IMR-90 (cell line): ENCODE results near the gene TUBA1B. TPM values are rescaled to one million over a fixed set of nuclear protein-coding genes. Genes with fewer than 3 reads are reported as not detected.

Source experiments
- ATAC-seq: fragments of 200-7000 bp; cut with Tn5 transposase; 2 replicates; pipeline ENCODE4 v1.9.1; 2020; ENCODE audit warnings: low read depth, mild to moderate bottlenecking, moderate library complexity
- BruUV-seq: library from RNA; stranded (reverse); fragments of 400-500 nt; replicated peaks from 2 replicates; lab custom pipeline; 2021; lab: Mats Ljungman, UMichigan
- CTCF ChIA-PET: fragments of 300-600 bp; formaldehyde crosslinking; extraction: SDS; loops from one replicate; lab custom pipeline; 2021; ENCODE audit warnings: antibody characterized with exemption; lab: Yijun Ruan, JAX
- POLR2A ChIA-PET: fragments of 300-600 bp; sonication (Branson Sonifier 250); formaldehyde crosslinking; loops from one replicate; lab custom pipeline; 2022; ENCODE audit warnings: antibody characterized with exemption; ENCODE audit not compliant: unreplicated experiment; lab: Charles Lee
- DNase-seq: peaks from one replicate; pipeline ENCODE4 v3.0.0; 2013
- H2AFZ ChIP-seq: replicated peaks from 2 replicates; pipeline ENCODE3; 2013; ENCODE audit warnings: low read length, mild to moderate bottlenecking; ENCODE audit not compliant: poor library complexity
- H2AK5ac ChIP-seq: 2 replicates; pipeline ENCODE4 v1.6.1; 2013; ENCODE audit warnings: low read depth, low read length, inconsistent platforms
- H2AK9ac ChIP-seq: replicated peaks from 2 replicates; pipeline ENCODE3; 2013; ENCODE audit warnings: mild to moderate bottlenecking, low read depth, low read length, moderate library complexity; ENCODE audit not compliant: poor library complexity
- H2BK120ac ChIP-seq: 2 replicates; pipeline ENCODE4 v1.6.1; 2013; ENCODE audit warnings: low read depth, low read length, inconsistent platforms
- H2BK15ac ChIP-seq: 3 replicates; pipeline ENCODE4 v1.6.1; 2013; ENCODE audit warnings: low read depth, low read length, inconsistent platforms
- H2BK20ac ChIP-seq: 2 replicates; pipeline ENCODE4 v1.6.1; 2013; ENCODE audit warnings: low read depth, mild to moderate bottlenecking, inconsistent platforms, low read length, moderate library complexity
- H2BK5ac ChIP-seq: 2 replicates; pipeline ENCODE4 v1.6.1; 2013; ENCODE audit warnings: mild to moderate bottlenecking, low read depth, low read length, inconsistent platforms; ENCODE audit not compliant: poor library complexity, severe bottlenecking
- H3K14ac ChIP-seq: replicated peaks from 2 replicates; pipeline ENCODE4 v1.6.1; 2013; ENCODE audit warnings: low read depth, low read length, inconsistent platforms
- H3K18ac ChIP-seq: 2 replicates; pipeline ENCODE4 v1.6.1; 2013; ENCODE audit warnings: low read depth, low read length, control low read depth
- H3K23ac ChIP-seq: 2 replicates; pipeline ENCODE4 v1.6.1; 2013; ENCODE audit warnings: low read depth, low read length, inconsistent platforms
- H3K27ac ChIP-seq: 2 replicates; pipeline ENCODE4 v1.5.1; 2013; ENCODE audit warnings: mild to moderate bottlenecking, control low read depth, low read length; ENCODE audit not compliant: insufficient read depth
- H3K27me3 ChIP-seq: 2 replicates; pipeline ENCODE4 v1.6.1; 2013; ENCODE audit warnings: low read length; ENCODE audit not compliant: control insufficient read depth, insufficient read depth
- H3K36me3 ChIP-seq: 2 replicates; pipeline ENCODE4 v1.6.1; 2013; ENCODE audit warnings: low read length, mixed read lengths; ENCODE audit not compliant: control insufficient read depth, insufficient read depth
- H3K4ac ChIP-seq: 2 replicates; pipeline ENCODE4 v1.6.1; 2013; ENCODE audit warnings: low read depth, low read length, inconsistent platforms
- H3K4me1 ChIP-seq: 2 replicates; pipeline ENCODE4 v1.6.1; 2013; ENCODE audit warnings: low read length, mixed read lengths; ENCODE audit not compliant: control insufficient read depth, insufficient read depth
- H3K4me2 ChIP-seq: 2 replicates; pipeline ENCODE4 v1.6.1; 2013; ENCODE audit warnings: low read depth, mild to moderate bottlenecking, control low read depth, low read length, moderate library complexity
- H3K4me3 ChIP-seq: 2 replicates; pipeline ENCODE4 v1.5.1; 2013; ENCODE audit warnings: low read depth, mild to moderate bottlenecking, control low read depth, low read length, moderate library complexity; ENCODE audit not compliant: insufficient read depth
- H3K56ac ChIP-seq: 2 replicates; pipeline ENCODE4 v1.6.1; 2013; ENCODE audit warnings: low read length, inconsistent platforms; ENCODE audit not compliant: insufficient read depth; ENCODE audit errors: extremely low read depth
- H3K79me1 ChIP-seq, 2 experiments: 2 replicates each; pipeline ENCODE4 v1.6.1; 2013; ENCODE audit warnings: low read length in 2 of 2, inconsistent platforms in 1 of 2, low read depth in 1 of 2
- H3K9ac ChIP-seq: 2 replicates; pipeline ENCODE4 v1.6.1; 2013; ENCODE audit warnings: low read depth, low read length, control low read depth
- H3K9me1 ChIP-seq: 2 replicates; pipeline ENCODE4 v1.6.1; 2013; ENCODE audit warnings: low read length, inconsistent platforms; ENCODE audit not compliant: insufficient read depth
- H3K9me3 ChIP-seq: 2 replicates; pipeline ENCODE4 v1.6.1; 2013; ENCODE audit warnings: low read length; ENCODE audit not compliant: control insufficient read depth, insufficient read depth
- H4K20me1 ChIP-seq: 2 replicates; pipeline ENCODE4 v1.6.1; 2013; ENCODE audit warnings: low read length, inconsistent platforms; ENCODE audit not compliant: insufficient read depth
- H4K5ac ChIP-seq: 2 replicates; pipeline ENCODE4 v1.6.1; 2013; ENCODE audit warnings: mild to moderate bottlenecking, low read depth, low read length, control low read depth
- H4K8ac ChIP-seq, 2 experiments: 2 replicates each; pipeline ENCODE4 v1.6.1; 2013; ENCODE audit warnings: low read depth in 2 of 2, low read length in 2 of 2, control low read depth in 1 of 2, inconsistent platforms in 1 of 2
- H4K91ac ChIP-seq: 2 replicates; pipeline ENCODE4 v1.6.1; 2013; ENCODE audit warnings: low read depth, low read length, inconsistent platforms; ENCODE audit not compliant: insufficient read depth
- BHLHE40 ChIP-seq: fragments of 150-350 bp; IDR thresholded peaks from 2 replicates; pipeline ENCODE4 v1.6.1; 2016; ENCODE audit warnings: mild to moderate bottlenecking, low read depth, low read length
- CEBPB ChIP-seq: IDR thresholded peaks from 2 replicates; pipeline ENCODE4 v1.6.1; 2012; ENCODE audit warnings: low read depth, low read length, improper control_type of control experiment
- CHD1 ChIP-seq: IDR thresholded peaks from 2 replicates; pipeline ENCODE4 v1.6.1; 2012; ENCODE audit warnings: low read depth, low read length, improper control_type of control experiment
- CTCF ChIP-seq: conservative IDR thresholded peaks from 2 replicates; pipeline ENCODE4 v1.5.1; 2012; ENCODE audit warnings: mild to moderate bottlenecking, low read depth, low read length, improper control_type of control experiment
- FOS ChIP-seq: fragments of 150-350 bp; IDR thresholded peaks from 2 replicates; pipeline ENCODE4 v1.6.1; 2016; ENCODE audit warnings: low read depth, low read length
- MAFK ChIP-seq: IDR thresholded peaks from 2 replicates; pipeline ENCODE4 v1.6.1; 2012; ENCODE audit warnings: low read depth, low read length, improper control_type of control experiment
- MAZ ChIP-seq: IDR thresholded peaks from 2 replicates; pipeline ENCODE4 v1.6.1; 2012; ENCODE audit warnings: low read depth, mild to moderate bottlenecking, low read length, improper control_type of control experiment, moderate library complexity, borderline replicate concordance
- MXI1 ChIP-seq: IDR thresholded peaks from 2 replicates; pipeline ENCODE4 v1.6.1; 2012; ENCODE audit warnings: low read depth, mild to moderate bottlenecking, low read length, moderate library complexity, borderline replicate concordance
- POLR2A ChIP-seq: IDR thresholded peaks from 2 replicates; pipeline ENCODE4 v1.6.1; 2012; ENCODE audit warnings: mild to moderate bottlenecking, low read depth, low read length
- RAD21 ChIP-seq: IDR thresholded peaks from 2 replicates; pipeline ENCODE4 v1.6.1; 2012; ENCODE audit warnings: low read length, improper control_type of control experiment
- RCOR1 ChIP-seq: IDR thresholded peaks from 2 replicates; pipeline ENCODE4 v1.6.1; 2012; ENCODE audit warnings: mild to moderate bottlenecking, low read length, improper control_type of control experiment; ENCODE audit not compliant: insufficient replicate concordance
- RFX5 ChIP-seq: IDR thresholded peaks from 2 replicates; pipeline ENCODE4 v1.8.0; 2012; ENCODE audit warnings: low read depth, mild to moderate bottlenecking, low read length, moderate library complexity
- SMC3 ChIP-seq: fragments of 150-350 bp; IDR thresholded peaks from 2 replicates; pipeline ENCODE4 v1.6.1; 2016; ENCODE audit warnings: low read depth, mild to moderate bottlenecking, antibody characterized with exemption, low read length, moderate library complexity
- USF2 ChIP-seq: fragments of 150-350 bp; IDR thresholded peaks from 2 replicates; pipeline ENCODE4 v1.6.1; 2017; ENCODE audit warnings: mild to moderate bottlenecking, antibody characterized with exemption, low read length, low read depth
- WGBS, 2 experiments: methylation state at CpG; one replicate each; pipeline versions ENCODE4 v1.1.5 to v1.1.7; 2013; ENCODE audit warnings: missing lambda C conversion rate in 2 of 2; ENCODE audit not compliant: insufficient read length in 1 of 2; ENCODE audit errors: extremely low coverage in 2 of 2; 5-methylcytosine and 5-hydroxymethylcytosine counted together
- dilution Hi-C: fragments of 300-500 bp; cut with HindIII; formaldehyde crosslinking; loops from one replicate; pipeline ENCODE4 v1.14.3; 2018; ENCODE audit warnings: low sequenced_read_pairs; ENCODE audit not compliant: unreplicated experiment
- in situ Hi-C: fragments of 300-500 bp; cut with MboI; formaldehyde crosslinking; loops from 3 replicates; pipeline ENCODE4 v1.14.3; 2019; ENCODE audit warnings: low sequenced_read_pairs, inconsistent platforms, mixed read lengths
- intact Hi-C: fragments of 100-400 bp; cut with micrococcal nuclease; formaldehyde crosslinking; loops from 2 replicates; pipeline ENCODE4 v1.10.0; 2022
- polyA plus RNA-seq, 3 experiments: library from polyadenylated mRNA; depleted of rRNA; stranded (reverse); fragments of >200 nt; gene quantifications; 2 replicates each; pipeline ENCODE4 v1.2.3, GENCODE V29; 2012; ENCODE audit warnings: low replicate concordance in 1 of 3
- total RNA-seq: library from RNA; depleted of rRNA; stranded (reverse); fragments of >200 nt; gene quantifications from 2 replicates; pipeline ENCODE4 v1.2.3, GENCODE V29; 2012

TUBA1B gene
- total and polyA plus RNA-seq, 2 of the 4 experiments (the other 2 are of a cell fraction): 4,221 to 5,195 TPM

GRCh38 chr12:49091056-49091835 lies 39.9 kb downstream of the TUBA1B start:
- no peak overlapping the region for H4K91ac ChIP-seq
- no peak overlapping the region for H3K18ac ChIP-seq
- in situ Hi-C loops: no loop called here
- H3K36me3 ChIP-seq: no peaks in the 10 kb centered on the region
- H2AFZ ChIP-seq: peak overlapping the region; percentile 79
- H4K8ac ChIP-seq: no peak overlapping the region
- no peak for ATAC-seq
- BruUV-seq: no TSS peak
- no peaks in the 10 kb centered on the region; the same call in 1 of the 2 replicates for H4K20me1 ChIP-seq
- H3K9me1 ChIP-seq: peaks cover 2% of the 10 kb centered on the region; the same call in 1 of the 2 replicates
- dilution Hi-C loops: no loop called here
- peaks cover 30% of the 10 kb centered on the region; the same call in 1 of the 2 replicates for H3K27me3 ChIP-seq
- TF ChIP-seq POLR2A: no peak
- no peak for TF ChIP-seq MXI1
- TF ChIP-seq FOS: no peak
- TF ChIP-seq MAZ: no peak
- no peak for TF ChIP-seq CHD1
- TF ChIP-seq MAFK: no peak
- no peak for TF ChIP-seq RFX5
- no peak for TF ChIP-seq USF2
- TF ChIP-seq CTCF: no peak
- no peak for TF ChIP-seq BHLHE40
- no peak for TF ChIP-seq RAD21
- no peak for TF ChIP-seq CEBPB
- no peak for TF ChIP-seq RCOR1
- no peak for TF ChIP-seq SMC3
- no peak overlapping the region for H3K56ac ChIP-seq
- intact Hi-C loops: no loop called here
- H2AK9ac ChIP-seq: peak overlapping the region; percentile 58
- POLR2A ChIA-PET: interaction anchor here (0.6 kb wide), 1 partner anchor 9 kb away, joined by 5 read pairs; no protein-coding TSS in a partner anchor
- 70% methylated on average over 22 of the region's 41 CpGs; no CpG with 5 or more reads in 1 of the 2 experiments for WGBS, 2 experiments
- H2BK20ac ChIP-seq: no peak overlapping the region
- H3K9me3 ChIP-seq: no peaks in the 10 kb centered on the region
- peaks cover 11% of the 10 kb centered on the region for H3K4me1 ChIP-seq
- 0 out of 4 replicates have a peak, but pooled peaks cover 0 to 3% of the 10 kb centered on the region in 2 experiments for H3K79me1 ChIP-seq
- H2BK5ac ChIP-seq: no peak overlapping the region
- H2AK5ac ChIP-seq: no peak overlapping the region; the same call in 1 of the 2 replicates
- CTCF ChIA-PET: interaction anchor here (0.5 to 1.3 kb wide), 4 partner anchors 10 to 161 kb away, joined by 3 to 7 read pairs (median 4); no protein-coding TSS in a partner anchor
- no peak overlapping the region for H3K4me2 ChIP-seq
- no peak overlapping the region for H3K9ac ChIP-seq
- no peak overlapping the region for H3K14ac ChIP-seq
- H3K4me3 ChIP-seq: no peak overlapping the region
- no peak overlapping the region for H3K27ac ChIP-seq
- DNase-seq: no peak
- H3K4ac ChIP-seq: no peak overlapping the region
- H3K23ac ChIP-seq: no peak overlapping the region
- H2BK15ac ChIP-seq: no peak overlapping the region
- no peak overlapping the region for H2BK120ac ChIP-seq
- H4K5ac ChIP-seq: no peak overlapping the region
